GM18507 (cell line): ENCODE data around the gene SNAP47.
"Not testable (repeated sequence)": the region's sequence is repeated elsewhere in the genome, so short reads cannot be mapped to it uniquely, and the experiment has no call there.

ENCODE experiments used
- DNase-seq: peaks from one replicate; pipeline ENCODE4 v3.0.0; 2011; ENCODE audit warnings: low read depth; ENCODE audit not compliant: insufficient read length; ENCODE audit errors: extremely low spot score
- FAIRE-seq: peaks from 2 replicates; lab custom pipeline; 2011; peaks lifted over from hg19 to GRCh38; lab: Jason Lieb, UNC

SNAP47 gene

GRCh38 chr1:227734856-227735538 lies at the start of gene SNAP47, which contains the start of gene JMJD4:
Gene SNAP47 (plus strand): TSS chr1:227735435. CDS start chr1:227747737, 12,302 bp downstream.
Gene JMJD4 (minus strand): TSS chr1:227735302. CDS start chr1:227735273, 29 bp downstream.
- FAIRE-seq (peak; percentile 90), DNase-seq (peak; percentile 90)

DNA sequence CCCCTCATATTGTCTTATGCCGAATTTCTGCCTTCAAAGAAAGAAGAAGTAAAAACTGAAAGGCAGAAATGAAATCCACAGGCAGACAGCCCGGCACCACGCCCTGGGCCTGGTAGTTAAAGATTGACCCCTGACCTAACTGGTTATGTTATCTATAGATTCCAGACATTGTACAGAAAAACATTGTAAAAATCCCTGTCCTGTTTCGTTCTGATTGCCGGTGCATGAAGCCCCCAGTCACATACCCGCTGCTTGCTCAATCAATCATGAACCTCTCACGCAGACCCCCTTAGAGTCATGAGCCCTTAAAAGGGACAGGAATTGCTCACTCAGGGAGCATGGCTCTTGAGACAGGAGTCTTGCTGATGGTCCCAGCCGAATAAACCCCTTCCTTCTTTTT lies 49.4 kb upstream of the SNAP47 start:
- no peak for FAIRE-seq
- no peak for DNase-seq

GRCh38 chr1:227697321-227697864 lies 37.8 kb upstream of the SNAP47 start:
- FAIRE-seq (no peak), DNase-seq (no peak)

GRCh38 chr1:227701631-227702030 lies 33.6 kb upstream of the SNAP47 start:
- DNase-seq, FAIRE-seq: not testable (repeated sequence)

- no peak for DNase-seq
- FAIRE-seq = no peak
Observed at GRCh38 chr1:227707846-227708245, 27.4 kb upstream of the SNAP47 start.

DNA sequence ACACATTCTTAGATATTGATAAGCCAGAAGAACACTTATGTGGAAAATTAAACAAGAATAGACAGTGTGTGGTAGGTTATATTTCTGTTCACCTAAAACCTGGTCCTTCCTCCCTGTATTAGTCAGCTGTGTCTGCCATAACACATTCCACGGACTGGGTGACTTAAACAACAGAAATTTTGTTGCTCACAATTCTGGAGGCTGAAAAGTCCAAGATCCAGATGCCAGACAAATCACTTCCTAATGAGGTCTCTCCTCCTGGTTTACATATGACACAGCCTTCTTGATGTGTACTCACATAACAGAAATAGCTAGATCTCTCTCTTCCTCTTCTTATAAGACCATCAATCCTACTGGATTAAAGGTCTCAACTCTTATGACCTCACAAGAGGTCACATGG lies 25.8 kb upstream of the SNAP47 start:
- FAIRE-seq = no peak

GRCh38 chr1:227710474-227710873 lies 24.8 kb upstream of the SNAP47 start:
- FAIRE-seq, DNase-seq: not testable (repeated sequence)

More for the DNA sequence above, 25.8 kb upstream of the SNAP47 start:
- no peak for DNase-seq

- FAIRE-seq = no peak
- no peak for DNase-seq
Observed at GRCh38 chr1:227712648-227713047, 22.6 kb upstream of the SNAP47 start.

DNA sequence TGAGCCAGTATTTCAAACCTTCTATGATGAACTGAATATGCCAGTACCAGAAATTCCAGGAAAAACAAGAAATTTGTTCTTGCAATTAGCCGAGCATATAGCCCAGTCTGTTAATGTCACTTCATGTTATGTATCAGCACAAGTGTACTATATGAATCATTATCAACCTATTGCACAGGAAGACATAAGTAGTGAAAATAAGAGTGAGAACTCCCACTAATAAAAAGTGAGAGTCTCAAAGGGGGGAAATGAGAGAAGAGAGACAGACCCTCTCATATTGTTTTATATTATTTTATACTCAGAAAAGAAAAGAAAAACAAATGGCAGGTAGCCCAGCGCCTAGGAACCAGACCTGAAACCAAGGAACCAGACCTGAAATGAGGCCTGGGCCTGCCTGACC lies 16.3 kb upstream of the SNAP47 start:
- DNase-seq (no peak), FAIRE-seq (no peak)

GRCh38 chr1:227723474-227723873 lies 11.8 kb upstream of the SNAP47 start:
- DNase-seq (no peak), FAIRE-seq (no peak)

DNA sequence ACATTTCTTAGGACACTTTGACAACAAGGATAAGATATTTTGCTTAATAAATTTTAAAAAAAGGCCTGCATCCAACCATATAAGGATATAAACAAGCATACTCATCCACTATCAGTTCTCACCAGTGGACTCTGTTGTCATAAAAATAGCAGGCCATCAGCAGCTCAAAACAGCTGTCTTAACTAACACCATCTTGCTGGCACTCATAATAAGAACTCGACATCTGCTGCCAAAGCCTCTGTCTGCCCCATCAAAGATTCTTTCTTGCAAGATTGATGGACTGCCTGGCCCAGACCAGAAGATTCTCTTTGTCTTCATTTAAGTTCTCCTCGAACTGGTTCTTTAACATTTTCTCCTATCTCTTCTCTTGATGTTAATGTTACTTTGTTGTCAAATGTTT lies 10.2 kb upstream of the SNAP47 start:
- no peak for FAIRE-seq
- no peak for DNase-seq

GRCh38 chr1:227726318-227726717 lies 8.9 kb upstream of the SNAP47 start:
- FAIRE-seq (no peak), DNase-seq (no peak)

GRCh38 chr1:227726924-227727599 lies 8.2 kb upstream of the SNAP47 start:
- no peak for DNase-seq
- FAIRE-seq = no peak

GRCh38 chr1:227728059-227728891 lies 7.0 kb upstream of the SNAP47 start:
- DNase-seq (peak; percentile 66), FAIRE-seq (no peak)

DNA sequence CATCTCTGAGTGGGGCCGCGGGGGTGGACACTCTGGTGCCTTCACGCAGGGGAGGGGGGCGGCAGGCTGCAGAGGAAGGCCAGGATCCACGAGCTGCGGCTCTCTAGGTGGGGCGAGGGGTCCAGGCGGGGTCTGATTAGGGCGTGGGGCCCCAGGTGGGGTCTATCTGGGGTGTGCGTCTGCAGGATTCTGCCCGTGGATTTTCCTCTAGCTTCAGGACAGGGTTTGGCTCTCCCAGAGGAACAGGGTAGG lies 6.4 kb upstream of the SNAP47 start:
- DNase-seq = no peak
- FAIRE-seq = no peak

DNA sequence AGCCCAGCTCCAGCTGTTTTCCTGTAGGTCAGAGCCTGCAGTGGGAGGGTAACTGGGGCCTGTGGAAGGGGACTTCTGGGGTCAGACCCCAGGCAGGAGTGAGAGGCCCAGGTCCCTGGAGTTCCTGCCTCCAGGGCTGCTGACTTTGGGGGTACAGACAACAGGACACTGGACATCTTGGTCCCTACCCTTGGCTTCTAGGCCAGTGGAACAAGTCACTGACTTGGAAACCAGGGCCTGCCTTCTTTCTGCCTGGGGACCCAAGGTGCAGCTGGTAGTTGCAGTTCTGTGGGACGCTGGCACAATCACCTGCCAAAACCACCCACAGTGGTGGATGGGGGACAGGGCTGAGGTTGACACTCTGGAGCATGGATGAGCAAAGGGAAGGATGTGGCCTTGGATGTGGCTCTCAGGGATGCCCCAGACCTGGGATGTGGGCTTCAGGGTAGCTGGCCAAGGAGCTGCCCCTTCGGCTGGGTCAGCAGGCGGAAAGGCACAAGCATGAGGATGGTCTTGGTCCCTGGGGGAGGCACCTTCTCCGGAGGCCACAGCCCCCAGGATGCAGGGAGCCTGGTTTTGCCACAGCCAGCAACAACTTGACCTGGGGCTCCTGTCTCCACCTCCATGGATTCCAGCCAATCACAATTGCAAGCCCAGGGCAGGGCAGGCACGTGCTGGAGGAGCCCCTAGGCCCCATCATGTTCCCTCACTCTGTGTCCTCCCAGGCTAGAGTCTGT lies 5.9 kb upstream of the SNAP47 start:
- no peak for DNase-seq

GRCh38 chr1:227729881-227730629 lies 5.2 kb upstream of the SNAP47 start:
- DNase-seq (no peak), FAIRE-seq (no peak)

More for the DNA sequence above, 5.9 kb upstream of the SNAP47 start:
- FAIRE-seq = no peak

GRCh38 chr1:227730630-227731151 lies 4.5 kb upstream of the SNAP47 start:
- DNase-seq = no peak
- no peak for FAIRE-seq

- no peak for FAIRE-seq
- no peak for DNase-seq
Observed at GRCh38 chr1:227731241-227731677, 4.0 kb upstream of the SNAP47 start.
